PC-3 (cell line): Measurements from ENCODE around the gene ADAMTS19. TPM values are rescaled to one million over a fixed set of nuclear protein-coding genes. Genes with fewer than 3 reads are reported as not detected.

ENCODE experiments used
- ATAC-seq: fragments of 200-7000 bp; cut with Tn5 transposase; 2 replicates; pipeline ENCODE4 v1.9.1; 2020; ENCODE audit warnings: mild to moderate bottlenecking, moderate library complexity
- BruUV-seq: library from RNA; stranded (reverse); fragments of 400-500 nt; replicated peaks from 2 replicates; lab custom pipeline; 2021; lab: Mats Ljungman, UMichigan
- CTCF ChIA-PET: fragments of 300-600 bp; sonication (Branson Sonifier 250); formaldehyde crosslinking; loops from one replicate; lab custom pipeline; 2022; ENCODE audit warnings: antibody characterized with exemption; lab: Charles Lee
- POLR2A ChIA-PET: fragments of 300-600 bp; sonication (Branson Sonifier 250); formaldehyde crosslinking; loops from one replicate; lab custom pipeline; 2022; ENCODE audit warnings: antibody characterized with exemption; ENCODE audit not compliant: unreplicated experiment; lab: Charles Lee
- DNase-seq: peaks from one replicate; pipeline ENCODE4 v3.0.0-alpha.2; 2015
- H2AFZ ChIP-seq: fragments of 300-600 bp; sonication (generic); 2 replicates; pipeline ENCODE4 v1.6.0; 2016; ENCODE audit warnings: antibody characterized with exemption, low read length
- H3F3A ChIP-seq: fragments of 300-600 bp; sonication (generic); one replicate; pipeline ENCODE4 v1.6.0; 2017; ENCODE audit warnings: antibody characterized with exemption, low read length, control low read depth, mild to moderate bottlenecking; ENCODE audit not compliant: unreplicated experiment
- H3K27ac ChIP-seq: fragments of 300-600 bp; sonication (generic); 2 replicates; pipeline ENCODE4 v1.5.1; 2016; ENCODE audit warnings: mild to moderate bottlenecking, low read length
- H3K27me3 ChIP-seq: fragments of 300-600 bp; sonication (generic); 2 replicates; pipeline ENCODE4 v1.6.1; 2016; ENCODE audit warnings: low read length, mixed read lengths
- H3K36me3 ChIP-seq: fragments of 300-600 bp; sonication (generic); 2 replicates; pipeline ENCODE4 v1.6.1; 2016; ENCODE audit warnings: low read depth, mixed run types, low read length, mixed read lengths
- H3K4me1 ChIP-seq: fragments of 300-600 bp; sonication (generic); 2 replicates; pipeline ENCODE4 v1.5.1; 2016; ENCODE audit warnings: low read length; ENCODE audit not compliant: insufficient read depth
- H3K4me2 ChIP-seq: fragments of 300-600 bp; sonication (generic); 2 replicates; pipeline ENCODE4 v1.6.0; 2016; ENCODE audit warnings: low read length
- H3K4me3 ChIP-seq: fragments of 300-600 bp; sonication (generic); 2 replicates; pipeline ENCODE4 v1.5.1; 2016; ENCODE audit warnings: mild to moderate bottlenecking, low read length, mixed read lengths
- H3K79me2 ChIP-seq: fragments of 300-600 bp; sonication (generic); 2 replicates; pipeline ENCODE4 v1.6.1; 2017; ENCODE audit warnings: low read length, mixed read lengths
- H3K9ac ChIP-seq: fragments of 300-600 bp; sonication (generic); 2 replicates; pipeline ENCODE4 v1.6.0; 2016; ENCODE audit warnings: mild to moderate bottlenecking, low read length
- H3K9me2 ChIP-seq: fragments of 300-600 bp; sonication (generic); replicated peaks from 2 replicates; pipeline ENCODE4 v1.6.1; 2016; ENCODE audit warnings: mixed run types, low read length, mixed read lengths
- H3K9me3 ChIP-seq: fragments of 300-600 bp; sonication (generic); 2 replicates; pipeline ENCODE4 v1.6.1; 2016; ENCODE audit warnings: low read length, mixed read lengths
- H4K20me1 ChIP-seq: fragments of 300-600 bp; sonication (generic); 2 replicates; pipeline ENCODE4 v1.6.1; 2016; ENCODE audit warnings: low read length, mixed read lengths
- EZH2 ChIP-seq: fragments of 300-600 bp; sonication (generic); IDR thresholded peaks from one replicate; pipeline ENCODE4 v1.6.1; 2017; ENCODE audit warnings: antibody characterized with exemption, mild to moderate bottlenecking, low read length; ENCODE audit not compliant: unreplicated experiment
- EZH2phosphoT487 ChIP-seq: fragments of 300-600 bp; sonication (generic); IDR thresholded peaks from 2 replicates; pipeline ENCODE4 v1.6.1; 2018; ENCODE audit warnings: mild to moderate bottlenecking, antibody characterized with exemption, low read length, borderline replicate concordance
- intact Hi-C: fragments of 100-400 bp; cut with micrococcal nuclease; formaldehyde crosslinking; loops from 2 replicates; pipeline ENCODE4 v1.9.0; 2023
- total RNA-seq: library from RNA; depleted of rRNA; stranded (reverse); fragments of >200 nt; gene quantifications from 2 replicates; pipeline ENCODE4 v1.2.3, GENCODE V29; 2014
- TF ChIP-seq, protein P1 (sequence below): fragments of 300-600 bp; sonication (generic); conservative IDR thresholded peaks from 2 replicates; pipeline ENCODE4 v1.5.1; 2017; ENCODE audit warnings: antibody characterized with exemption, low read depth, mild to moderate bottlenecking, low read length

The ADAMTS19 gene
- total RNA-seq, 1 experiment from 2014 or later = not detected

DNA sequence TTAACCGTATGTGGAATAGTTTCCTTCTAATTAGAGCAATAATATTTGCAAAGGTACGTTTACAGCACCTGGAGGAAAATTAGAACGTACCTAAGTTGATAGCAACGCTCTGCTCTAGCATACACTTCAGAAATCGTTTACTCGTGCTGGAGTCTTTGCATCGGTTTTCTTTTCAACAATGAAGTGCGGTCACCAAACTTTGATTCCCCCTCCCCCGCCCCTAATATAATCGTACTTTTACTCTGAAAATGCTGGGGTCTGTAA is 506 bp downstream of the ADAMTS19 start:
- H2AFZ ChIP-seq = peak overlapping the region; percentile 54
- intact Hi-C loops = no loop called here
- H3K4me3 ChIP-seq = peak overlapping the region; percentile 56
- no peaks in the 10 kb centered on the region for H3K9me3 ChIP-seq
- DNase-seq (no peak), ATAC-seq (0 out of 2 replicates have a peak, but pooled peaks have one; percentile 13)
- H4K20me1 ChIP-seq = no peaks in the 10 kb centered on the region
- no peak overlapping the region for H3K9ac ChIP-seq
- H3K4me2 ChIP-seq = peak overlapping the region; percentile 78
- no TSS peak for BruUV-seq
- CTCF ChIA-PET = no interaction called here
- peaks cover 57% of the 10 kb centered on the region for H3K27me3 ChIP-seq
- no peaks in the 10 kb centered on the region for H3K9me2 ChIP-seq
- H3K27ac ChIP-seq = no peak overlapping the region
- no peaks in the 10 kb centered on the region for H3K36me3 ChIP-seq
- no peaks in the 10 kb centered on the region for H3K4me1 ChIP-seq
- no peaks in the 10 kb centered on the region for H3K79me2 ChIP-seq
- H3F3A ChIP-seq = no peaks in the 10 kb centered on the region
- POLR2A ChIA-PET = no interaction called here
- no peak for TF ChIP-seq EZH2phosphoT487
- TF ChIP-seq, protein P1, sequence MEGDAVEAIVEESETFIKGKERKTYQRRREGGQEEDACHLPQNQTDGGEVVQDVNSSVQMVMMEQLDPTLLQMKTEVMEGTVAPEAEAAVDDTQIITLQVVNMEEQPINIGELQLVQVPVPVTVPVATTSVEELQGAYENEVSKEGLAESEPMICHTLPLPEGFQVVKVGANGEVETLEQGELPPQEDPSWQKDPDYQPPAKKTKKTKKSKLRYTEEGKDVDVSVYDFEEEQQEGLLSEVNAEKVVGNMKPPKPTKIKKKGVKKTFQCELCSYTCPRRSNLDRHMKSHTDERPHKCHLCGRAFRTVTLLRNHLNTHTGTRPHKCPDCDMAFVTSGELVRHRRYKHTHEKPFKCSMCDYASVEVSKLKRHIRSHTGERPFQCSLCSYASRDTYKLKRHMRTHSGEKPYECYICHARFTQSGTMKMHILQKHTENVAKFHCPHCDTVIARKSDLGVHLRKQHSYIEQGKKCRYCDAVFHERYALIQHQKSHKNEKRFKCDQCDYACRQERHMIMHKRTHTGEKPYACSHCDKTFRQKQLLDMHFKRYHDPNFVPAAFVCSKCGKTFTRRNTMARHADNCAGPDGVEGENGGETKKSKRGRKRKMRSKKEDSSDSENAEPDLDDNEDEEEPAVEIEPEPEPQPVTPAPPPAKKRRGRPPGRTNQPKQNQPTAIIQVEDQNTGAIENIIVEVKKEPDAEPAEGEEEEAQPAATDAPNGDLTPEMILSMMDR = no peak
- TF ChIP-seq EZH2 = no peak

DNA sequence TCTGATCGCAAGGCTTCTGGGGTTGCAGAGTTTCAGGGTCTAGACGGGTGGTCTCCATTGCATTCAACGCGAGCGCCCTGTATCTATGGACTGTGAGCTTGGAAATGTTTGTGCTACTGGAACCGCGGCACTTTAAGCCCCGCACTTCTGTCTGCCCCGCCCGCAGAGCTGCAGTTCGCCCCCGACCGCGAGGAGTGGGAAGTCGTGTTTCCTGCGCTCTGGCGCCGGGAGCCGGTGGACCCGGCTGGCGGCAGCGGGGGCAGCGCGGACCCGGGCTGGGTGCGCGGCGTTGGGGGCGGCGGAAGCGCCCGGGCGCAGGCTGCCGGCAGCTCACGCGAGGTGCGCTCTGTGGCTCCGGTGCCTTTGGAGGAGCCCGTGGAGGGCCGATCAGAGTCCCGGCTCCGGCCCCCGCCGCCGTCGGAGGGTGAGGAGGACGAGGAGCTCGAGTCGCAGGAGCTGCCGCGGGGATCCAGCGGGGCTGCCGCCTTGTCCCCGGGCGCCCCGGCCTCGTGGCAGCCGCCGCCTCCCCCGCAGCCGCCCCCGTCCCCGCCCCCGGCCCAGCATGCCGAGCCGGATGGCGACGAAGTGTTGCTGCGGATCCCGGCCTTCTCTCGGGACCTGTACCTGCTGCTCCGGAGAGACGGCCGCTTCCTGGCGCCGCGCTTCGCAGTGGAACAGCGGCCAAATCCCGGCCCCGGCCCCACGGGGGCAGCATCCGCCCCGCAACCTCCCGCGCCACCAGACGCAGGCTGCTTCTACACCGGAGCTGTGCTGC is 1.0 kb downstream of the ADAMTS19 start:
- CTCF ChIA-PET = no interaction called here
- H3K9ac ChIP-seq = no peak overlapping the region

More for the DNA sequence above, 1.0 kb downstream of the ADAMTS19 start:
- DNase-seq (peak; percentile 15), ATAC-seq (peak; percentile 30)
- Histone ChIP-seq H3K4me2 (peak overlapping the region; percentile 78), H3K36me3 (no peaks in the 10 kb centered on the region), H3F3A (no peaks in the 10 kb centered on the region), H2AFZ (no peak overlapping the region; the same call in 1 of the 2 replicates), H3K27ac (no peak overlapping the region), H3K4me3 (peak overlapping the region; percentile 56), H3K27me3 (peaks cover 57% of the 10 kb centered on the region), H3K9me2 (no peaks in the 10 kb centered on the region), H3K79me2 (no peaks in the 10 kb centered on the region), H3K4me1 (no peaks in the 10 kb centered on the region), H3K9me3 (no peaks in the 10 kb centered on the region), H4K20me1 (no peaks in the 10 kb centered on the region)
- BruUV-seq = no TSS peak
- intact Hi-C loops = no loop called here
- POLR2A ChIA-PET = no interaction called here
- TF ChIP-seq EZH2 = peak; percentile 68
- TF ChIP-seq, protein P1 = peak; percentile 32; the same call in 1 of the 2 replicates
- peak; percentile 68; the same call in 1 of the 2 replicates for TF ChIP-seq EZH2phosphoT487
